Type B pancreatic cell (in vitro differentiated cells): Measurements from ENCODE around the gene INTS14. TPM values are rescaled to one million over a fixed set of nuclear protein-coding genes. Genes with fewer than 3 reads are reported as not detected.
A peak's percentile ranks its signal among the peaks of the same experiment; 100 is the strongest.

ENCODE experiments used
- DNase-seq: peaks from one replicate; pipeline ENCODE4 v3.0.0; 2021; ENCODE audit warnings: mixed read lengths; ENCODE audit not compliant: unreplicated experiment; ENCODE audit errors: extremely low spot score
- H3K27ac Mint-ChIP-seq: 2 replicates; pipeline ENCODE4 v1.8.0; 2021; ENCODE audit warnings: mild to moderate bottlenecking, mixed read lengths
- H3K27me3 Mint-ChIP-seq: 2 replicates; pipeline ENCODE4 v1.8.0; 2021; ENCODE audit warnings: mixed read lengths
- H3K36me3 Mint-ChIP-seq: 2 replicates; pipeline ENCODE4 v1.8.0; 2021; ENCODE audit warnings: mixed read lengths
- H3K4me1 Mint-ChIP-seq: one replicate; pipeline ENCODE4 v1.8.0; 2021; ENCODE audit warnings: mixed read lengths; ENCODE audit not compliant: unreplicated experiment
- H3K4me3 Mint-ChIP-seq: 2 replicates; pipeline ENCODE4 v1.8.0; 2021; ENCODE audit warnings: mild to moderate bottlenecking, mixed read lengths
- H3K9me3 Mint-ChIP-seq: 2 replicates; pipeline ENCODE4 v1.8.0; 2021; ENCODE audit warnings: mixed read lengths
- total RNA-seq: library from RNA; stranded (reverse); gene quantifications from 2 replicates; pipeline ENCODE4 v1.2.1, GENCODE V29; 2021; ENCODE audit warnings: low replicate concordance
- TF ChIP-seq, protein P1 (sequence below): fragments of 200-600 bp; sonication (generic); conservative IDR thresholded peaks from 2 replicates; pipeline ENCODE4 v1.5.0; 2021; ENCODE audit warnings: antibody characterized with exemption, mild to moderate bottlenecking

The INTS14 gene
- total RNA-seq, 1 donor from 2014 or later = 49.3 TPM

DNA sequence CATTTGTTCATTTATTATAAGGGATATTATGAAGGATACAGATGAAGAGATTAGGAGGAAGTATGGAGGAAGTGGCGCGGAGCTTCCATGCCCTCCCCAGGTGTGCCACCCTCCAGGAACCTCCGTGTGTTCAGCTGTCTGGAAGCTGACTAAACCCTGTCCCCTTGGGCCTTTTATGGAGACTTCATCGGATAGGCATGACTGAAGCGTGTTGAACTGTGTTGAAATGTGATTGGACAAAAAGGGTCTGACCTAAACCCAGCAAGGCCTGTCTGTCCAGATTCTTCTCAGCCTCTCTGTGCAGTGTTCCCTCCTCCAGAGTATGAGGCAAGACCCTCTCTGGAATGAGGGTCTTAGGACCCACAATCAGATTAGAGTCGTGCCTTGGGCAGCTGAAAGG is 49.0 kb downstream of the INTS14 start:
- Mint-ChIP-seq H3K4me1 (no peaks in the 10 kb centered on the region), H3K4me3 (peak overlapping the region; percentile 60), H3K27ac (peak overlapping the region; percentile 93), H3K36me3 (peaks cover 73% of the 10 kb centered on the region), H3K9me3 (peaks cover 4% of the 10 kb centered on the region), H3K27me3 (no peaks in the 10 kb centered on the region)
- TF ChIP-seq, protein P1, sequence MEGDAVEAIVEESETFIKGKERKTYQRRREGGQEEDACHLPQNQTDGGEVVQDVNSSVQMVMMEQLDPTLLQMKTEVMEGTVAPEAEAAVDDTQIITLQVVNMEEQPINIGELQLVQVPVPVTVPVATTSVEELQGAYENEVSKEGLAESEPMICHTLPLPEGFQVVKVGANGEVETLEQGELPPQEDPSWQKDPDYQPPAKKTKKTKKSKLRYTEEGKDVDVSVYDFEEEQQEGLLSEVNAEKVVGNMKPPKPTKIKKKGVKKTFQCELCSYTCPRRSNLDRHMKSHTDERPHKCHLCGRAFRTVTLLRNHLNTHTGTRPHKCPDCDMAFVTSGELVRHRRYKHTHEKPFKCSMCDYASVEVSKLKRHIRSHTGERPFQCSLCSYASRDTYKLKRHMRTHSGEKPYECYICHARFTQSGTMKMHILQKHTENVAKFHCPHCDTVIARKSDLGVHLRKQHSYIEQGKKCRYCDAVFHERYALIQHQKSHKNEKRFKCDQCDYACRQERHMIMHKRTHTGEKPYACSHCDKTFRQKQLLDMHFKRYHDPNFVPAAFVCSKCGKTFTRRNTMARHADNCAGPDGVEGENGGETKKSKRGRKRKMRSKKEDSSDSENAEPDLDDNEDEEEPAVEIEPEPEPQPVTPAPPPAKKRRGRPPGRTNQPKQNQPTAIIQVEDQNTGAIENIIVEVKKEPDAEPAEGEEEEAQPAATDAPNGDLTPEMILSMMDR = no peak
- no peak for DNase-seq

DNA sequence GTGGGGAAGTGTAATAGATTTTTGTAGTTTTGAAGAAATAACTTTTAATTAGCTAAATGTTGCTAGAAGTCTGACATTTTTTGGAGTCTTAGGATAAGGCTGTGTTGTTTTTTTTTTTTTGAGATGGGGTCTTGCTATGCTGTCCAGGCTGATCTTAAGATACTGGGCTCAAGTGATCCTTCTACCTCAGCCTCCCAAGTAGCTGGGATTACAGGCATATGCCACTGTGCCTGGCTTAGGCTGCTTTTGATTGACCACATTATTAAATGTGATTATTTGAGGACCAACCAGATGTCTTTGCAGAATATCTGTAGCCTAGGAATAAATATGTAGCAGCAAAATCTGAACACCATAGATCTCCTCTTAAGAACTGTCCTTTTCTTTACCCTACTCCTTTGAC is 51.0 kb downstream of the INTS14 start:
- Mint-ChIP-seq H3K36me3 (peaks cover 70% of the 10 kb centered on the region), H3K27me3 (no peaks in the 10 kb centered on the region), H3K9me3 (no peaks in the 10 kb centered on the region), H3K4me1 (no peaks in the 10 kb centered on the region), H3K4me3 (no peak overlapping the region), H3K27ac (no peak overlapping the region)
- DNase-seq = no peak
- TF ChIP-seq, protein P1 = no peak

DNA sequence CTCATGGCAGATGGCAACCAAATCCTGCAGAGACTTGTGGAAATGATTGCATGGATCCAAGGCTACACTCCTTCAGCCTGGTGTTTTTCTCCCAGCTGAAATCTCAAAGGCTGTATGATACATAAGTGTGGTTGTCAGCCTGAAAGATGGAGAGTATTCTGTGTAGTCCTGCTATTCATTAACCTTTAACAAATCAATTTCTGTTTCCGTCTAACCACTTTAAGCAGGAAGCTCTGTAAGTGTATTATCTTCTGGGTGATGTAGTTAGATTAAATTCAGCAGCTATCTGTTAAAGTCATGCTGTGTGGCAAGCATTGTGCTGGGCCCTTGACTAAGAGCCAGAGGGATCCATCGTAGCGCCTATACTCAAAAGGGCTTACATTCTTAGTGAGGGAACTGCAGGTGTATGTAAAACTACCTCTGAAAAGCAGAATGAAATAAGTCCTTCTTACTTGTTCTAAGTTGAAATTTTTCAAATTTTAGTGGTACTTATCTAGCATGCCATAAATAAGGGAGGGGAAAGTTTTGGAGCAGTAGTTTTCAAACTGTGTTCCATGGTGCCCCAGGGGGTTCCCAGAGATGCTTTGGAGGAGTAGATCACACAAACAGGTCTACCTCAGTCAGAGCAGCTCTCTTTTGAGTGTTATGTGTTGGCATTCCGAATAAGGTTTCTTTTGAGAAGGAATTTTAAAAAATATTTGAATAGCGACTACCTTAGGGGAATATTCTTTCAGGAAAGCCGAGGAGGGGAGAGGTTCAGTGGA is 51.8 kb downstream of the INTS14 start:
- H3K36me3 Mint-ChIP-seq = peaks cover 63% of the 10 kb centered on the region
- no peak for DNase-seq
- H3K9me3 Mint-ChIP-seq = no peaks in the 10 kb centered on the region
- TF ChIP-seq, protein P1 = no peak
- no peaks in the 10 kb centered on the region for H3K27me3 Mint-ChIP-seq
- H3K4me3 Mint-ChIP-seq = no peak overlapping the region
- H3K4me1 Mint-ChIP-seq = no peaks in the 10 kb centered on the region
- no peak overlapping the region for H3K27ac Mint-ChIP-seq

DNA sequence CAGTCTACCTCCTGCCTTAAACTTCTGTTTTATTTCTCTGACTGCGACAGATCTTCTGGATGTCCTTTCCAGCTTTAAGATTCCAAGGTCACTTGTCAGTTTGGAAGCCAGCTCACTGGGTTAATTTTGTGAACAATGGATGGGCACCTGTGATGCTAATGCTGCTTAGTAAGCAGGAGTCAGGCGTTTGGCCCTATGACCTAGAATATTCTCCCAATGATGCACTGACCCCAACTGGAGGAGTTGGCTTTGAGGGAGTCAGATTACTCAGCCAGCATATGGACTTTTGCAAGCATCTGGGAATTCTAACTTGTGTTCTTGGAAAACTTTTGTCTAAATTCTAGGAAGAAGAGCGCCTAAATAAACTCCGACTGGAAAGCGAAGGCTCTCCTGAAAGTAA is 52.6 kb downstream of the INTS14 start:
- H3K4me3 Mint-ChIP-seq = no peak overlapping the region
- H3K9me3 Mint-ChIP-seq = no peaks in the 10 kb centered on the region

DNA sequence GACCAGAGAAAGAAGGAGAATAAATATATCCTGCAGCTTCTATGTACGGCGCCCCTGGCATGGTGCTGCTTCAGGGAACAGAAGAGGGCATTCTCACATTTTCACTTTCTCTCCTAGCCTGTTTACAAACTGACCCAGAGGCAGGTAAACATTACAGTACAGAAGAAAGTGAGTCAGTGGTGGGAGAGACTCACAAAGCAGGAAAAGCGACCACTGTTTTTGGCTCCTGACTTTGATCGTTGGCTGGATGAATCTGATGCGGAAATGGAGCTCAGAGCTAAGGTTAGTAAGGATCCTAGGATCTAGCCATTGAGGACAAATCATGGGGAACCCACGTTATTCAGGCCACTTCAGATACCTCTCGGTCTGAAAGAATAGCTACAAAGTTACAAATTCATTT is 54.3 kb downstream of the INTS14 start:
- no peak for DNase-seq
- TF ChIP-seq, protein P1 = no peak
- Mint-ChIP-seq H3K9me3 (no peaks in the 10 kb centered on the region), H3K4me3 (no peak overlapping the region), H3K27me3 (no peaks in the 10 kb centered on the region), H3K36me3 (peaks cover 50% of the 10 kb centered on the region), H3K4me1 (no peaks in the 10 kb centered on the region), H3K27ac (no peak overlapping the region)

More for the DNA sequence above, 52.6 kb downstream of the INTS14 start:
- Mint-ChIP-seq H3K36me3 (peaks cover 63% of the 10 kb centered on the region), H3K27me3 (no peaks in the 10 kb centered on the region), H3K27ac (no peak overlapping the region), H3K4me1 (no peaks in the 10 kb centered on the region)
- TF ChIP-seq, protein P1 = no peak
- DNase-seq = no peak
